T47D (cell line): ENCODE measurements around the gene PATZ1.
"Not testable (repeated sequence)": the region's sequence is repeated elsewhere in the genome, so short reads cannot be mapped to it uniquely, and the experiment has no call there.

Experiments used
- DNase-seq, 2 experiments: peaks; one replicate each; pipeline versions ENCODE4 v3.0.0 to v3.0.0-alpha.2; 2011 to 2012; ENCODE audit warnings: low read depth in 1 of 2, low spot score in 1 of 2
- JUND ChIP-seq: IDR thresholded peaks from 2 replicates; pipeline ENCODE4 v1.6.1; 2012; ENCODE audit warnings: low read depth
- in situ Hi-C: cut with HindIII; loops from 2 replicates; pipeline ENCODE4 v1.10.0; 2016; ENCODE audit warnings: low sequenced_read_pairs, low pct_unique_long_range_greater_than_20kb

Gene PATZ1

DNA sequence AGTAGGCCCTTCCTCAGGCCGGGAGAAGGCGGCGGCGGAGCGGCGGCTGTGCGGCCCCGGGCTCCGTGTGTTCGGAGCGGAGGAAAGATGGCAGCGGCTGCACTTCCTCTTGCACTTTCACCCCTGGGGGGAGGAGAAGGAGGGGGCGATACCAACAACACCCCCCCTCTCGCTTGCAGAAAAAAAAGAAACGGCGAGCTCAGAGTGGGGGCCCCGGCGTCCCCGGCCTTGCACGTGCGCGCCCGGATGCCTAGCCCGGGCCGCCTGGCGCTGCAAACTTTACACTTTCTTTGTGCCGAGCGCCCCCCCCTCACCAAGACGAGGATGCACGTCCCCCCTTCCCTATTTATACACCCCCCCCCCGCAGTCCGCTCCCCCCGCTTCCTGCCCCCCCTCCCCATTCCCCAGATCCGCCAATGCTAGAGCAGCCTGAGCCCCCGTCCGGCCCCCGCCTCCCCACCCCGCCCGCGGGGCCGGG is at the start of gene PATZ1:
PATZ1 (minus strand) TSS at position 92 of the 478 bp plus-strand sequence. CDS start 744 bp downstream, outside the sequence.
- DNase-seq, result peak; percentile 68 to 89
- TF ChIP-seq JUND, result no peak
- in situ Hi-C loops, result no loop called here

- TF ChIP-seq JUND, result no peak
- in situ Hi-C loops, result no loop called here
- DNase-seq, result no peak
These were observed 48.2 kb upstream of the PATZ1 start for GRCh38 chr22:31394326-31394725.

GRCh38 chr22:31393893-31394292 is 47.7 kb upstream of the PATZ1 start:
- TF ChIP-seq JUND, result no peak
- no peak for DNase-seq
- in situ Hi-C loops, result no loop called here

GRCh38 chr22:31378651-31379050 is 32.5 kb upstream of the PATZ1 start:
- in situ Hi-C loops, DNase-seq: not testable (repeated sequence)

- in situ Hi-C loops, result no loop called here
- no peak for TF ChIP-seq JUND
These were observed 32.0 kb upstream of the PATZ1 start for GRCh38 chr22:31378123-31378522.

GRCh38 chr22:31377612-31378011 is 31.5 kb upstream of the PATZ1 start:
- in situ Hi-C loops, result no loop called here
- TF ChIP-seq JUND, result no peak
- DNase-seq, result no peak

More at GRCh38 chr22:31378123-31378522, 32.0 kb upstream of the PATZ1 start:
- DNase-seq, result no peak

DNA sequence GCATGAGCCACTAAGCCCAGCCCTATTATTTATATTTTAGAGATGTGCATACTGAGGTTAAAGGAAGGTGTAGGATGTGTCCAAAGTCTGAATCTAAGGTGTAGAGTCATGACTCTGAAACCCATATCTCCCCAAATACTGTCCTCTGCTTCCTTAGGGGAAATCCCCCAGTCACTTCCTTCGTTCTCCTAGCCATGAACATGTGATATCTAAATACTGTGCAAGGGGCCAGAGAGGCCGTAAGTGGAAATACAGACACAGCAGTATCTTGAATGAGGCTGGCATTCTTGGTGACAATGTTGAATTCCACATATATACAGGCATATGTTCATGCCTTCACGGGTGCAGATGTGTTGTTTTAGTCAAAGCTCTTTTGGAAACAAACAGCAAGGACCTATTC is 21.3 kb upstream of the PATZ1 start:
- no peak for TF ChIP-seq JUND
- in situ Hi-C loops, result no loop called here
- no peak for DNase-seq

GRCh38 chr22:31363885-31364465 is 17.8 kb upstream of the PATZ1 start:
- TF ChIP-seq JUND, result no peak
- in situ Hi-C loops, result no loop called here
- no peak for DNase-seq

DNA sequence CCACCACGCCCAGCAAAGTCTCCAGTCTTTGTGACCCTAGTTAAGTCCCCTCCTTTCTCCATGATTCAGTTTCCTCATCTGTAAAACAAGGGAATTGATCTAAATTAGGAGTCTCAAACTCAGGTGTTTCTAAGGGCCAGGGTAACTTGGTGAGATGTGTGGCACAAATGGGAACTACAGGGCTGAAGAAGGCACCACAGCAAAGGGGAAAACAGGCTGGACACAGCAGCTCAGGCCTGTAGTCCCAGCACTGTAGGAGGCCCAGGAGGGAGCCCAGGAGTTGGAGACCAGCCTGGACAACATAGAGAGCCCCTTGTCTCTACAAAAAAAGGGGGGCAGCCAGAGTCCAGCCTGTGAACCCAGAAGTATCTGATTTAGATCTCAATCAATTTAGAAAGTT is 15.6 kb upstream of the PATZ1 start:
- in situ Hi-C loops, result no loop called here

GRCh38 chr22:31360029-31360428 is 13.9 kb upstream of the PATZ1 start:
- no peak for TF ChIP-seq JUND
- DNase-seq, result no peak
- in situ Hi-C loops, result no loop called here

More for the DNA sequence above, 15.6 kb upstream of the PATZ1 start:
- no peak for TF ChIP-seq JUND
- no peak for DNase-seq

- in situ Hi-C loops, result no loop called here
- TF ChIP-seq JUND, result no peak
- DNase-seq, result no peak
These were observed 8.4 kb upstream of the PATZ1 start for GRCh38 chr22:31354515-31354914.

GRCh38 chr22:31350410-31350863 is 4.3 kb upstream of the PATZ1 start:
- DNase-seq, result no peak
- TF ChIP-seq JUND, result no peak
- in situ Hi-C loops, result no loop called here

DNA sequence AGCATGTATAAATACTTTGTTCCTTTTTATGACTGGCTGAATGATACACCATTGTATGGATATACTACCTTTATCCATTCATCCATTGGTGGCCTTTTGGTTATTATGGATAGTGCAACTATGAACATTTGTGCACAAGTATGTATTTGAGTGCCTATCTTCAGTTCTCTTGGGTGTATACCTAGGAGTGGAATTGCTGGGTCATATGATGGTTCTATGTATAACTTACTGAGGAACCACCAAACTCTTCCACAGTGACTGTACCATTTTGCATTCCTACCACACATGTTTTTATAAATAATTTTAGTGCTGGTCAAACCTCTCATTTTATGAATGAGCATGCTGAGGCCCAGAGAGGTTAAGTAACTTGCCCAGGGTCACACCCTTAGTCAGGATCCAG is 3.8 kb upstream of the PATZ1 start:
- in situ Hi-C loops, result no loop called here
- no peak for DNase-seq
- TF ChIP-seq JUND, result no peak

- in situ Hi-C loops, result no loop called here
- no peak for TF ChIP-seq JUND
- no peak for DNase-seq
These were observed 2.6 kb upstream of the PATZ1 start for GRCh38 chr22:31348766-31349165.

GRCh38 chr22:31348009-31348337 is 1.8 kb upstream of the PATZ1 start:
- in situ Hi-C loops, DNase-seq: not testable (repeated sequence)
